ENCODE measurements around the gene GPR156.

The GPR156 gene

DNA sequence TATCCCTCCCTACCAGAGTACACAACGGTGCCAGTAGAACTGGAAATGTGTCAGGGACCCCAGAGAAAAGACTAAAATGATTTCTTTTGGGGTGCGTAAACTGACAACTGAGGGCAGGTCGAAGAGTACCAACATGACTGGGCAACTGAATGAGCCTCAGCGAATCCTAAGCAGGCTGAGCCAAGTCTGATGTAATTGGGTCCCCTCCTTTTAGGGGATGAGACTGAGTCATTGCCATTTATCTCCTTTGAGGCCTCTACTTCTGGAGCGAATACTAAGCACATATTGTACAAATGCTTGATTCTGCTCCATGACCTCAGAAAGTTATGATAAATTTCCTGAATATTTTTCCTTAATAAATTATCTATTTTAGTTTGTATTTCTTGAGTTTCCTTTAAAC is 17.3 kb upstream of the GPR156 start:
- no peaks in the 10 kb centered on the region for H3K27me3 ChIP-seq (ENCODE audit: insufficient read depth, low read length)
- TF ChIP-seq, protein P1, sequence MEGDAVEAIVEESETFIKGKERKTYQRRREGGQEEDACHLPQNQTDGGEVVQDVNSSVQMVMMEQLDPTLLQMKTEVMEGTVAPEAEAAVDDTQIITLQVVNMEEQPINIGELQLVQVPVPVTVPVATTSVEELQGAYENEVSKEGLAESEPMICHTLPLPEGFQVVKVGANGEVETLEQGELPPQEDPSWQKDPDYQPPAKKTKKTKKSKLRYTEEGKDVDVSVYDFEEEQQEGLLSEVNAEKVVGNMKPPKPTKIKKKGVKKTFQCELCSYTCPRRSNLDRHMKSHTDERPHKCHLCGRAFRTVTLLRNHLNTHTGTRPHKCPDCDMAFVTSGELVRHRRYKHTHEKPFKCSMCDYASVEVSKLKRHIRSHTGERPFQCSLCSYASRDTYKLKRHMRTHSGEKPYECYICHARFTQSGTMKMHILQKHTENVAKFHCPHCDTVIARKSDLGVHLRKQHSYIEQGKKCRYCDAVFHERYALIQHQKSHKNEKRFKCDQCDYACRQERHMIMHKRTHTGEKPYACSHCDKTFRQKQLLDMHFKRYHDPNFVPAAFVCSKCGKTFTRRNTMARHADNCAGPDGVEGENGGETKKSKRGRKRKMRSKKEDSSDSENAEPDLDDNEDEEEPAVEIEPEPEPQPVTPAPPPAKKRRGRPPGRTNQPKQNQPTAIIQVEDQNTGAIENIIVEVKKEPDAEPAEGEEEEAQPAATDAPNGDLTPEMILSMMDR (IDR thresholded peaks at IDR 0.05; ENCODE audit: low read length): no peak
- TF ChIP-seq EZH2 (IDR thresholded peaks at IDR 0.05; ENCODE audit: borderline replicate concordance, low read length): no peak
- no peaks in the 10 kb centered on the region for H3K4me1 ChIP-seq (ENCODE audit: insufficient read depth, low read length, severe bottlenecking)

DNA sequence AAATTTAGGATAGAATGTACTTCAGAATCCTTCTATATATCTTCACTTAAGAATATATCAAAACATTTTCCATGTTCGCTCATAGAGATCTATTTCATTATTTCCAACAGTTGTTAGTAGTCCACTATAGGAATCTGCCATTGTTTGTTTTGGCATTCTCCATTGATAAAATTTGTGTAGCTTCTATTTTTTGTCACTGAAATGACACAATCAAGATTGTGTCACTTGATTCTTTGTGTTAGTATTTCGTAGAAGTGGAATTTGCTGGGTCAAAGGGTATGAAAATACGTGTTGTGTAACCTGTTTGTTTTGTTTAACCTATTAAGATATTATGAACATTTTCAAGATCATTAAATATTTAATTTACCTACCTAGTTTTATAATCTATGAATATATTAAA is 15.9 kb upstream of the GPR156 start:
- Histone ChIP-seq H3K36me3 (ENCODE audit: insufficient read depth, low read length) (no peaks in the 10 kb centered on the region), H3K4me2 (ENCODE audit: low read length) (no peak overlapping the region), H3K79me2 (ENCODE audit: insufficient read depth, low read length) (no peaks in the 10 kb centered on the region), H4K20me1 (ENCODE audit: insufficient read depth, low read length) (no peaks in the 10 kb centered on the region), H3K9me2 (ENCODE audit: low read depth, low read length) (no peaks in the 10 kb centered on the region), H3K4me3 (ENCODE audit: low read depth, low read length, poor library complexity, severe bottlenecking) (no peak overlapping the region), H2AFZ (ENCODE audit: low read length) (no peak overlapping the region), H3K9me3 (ENCODE audit: low read length) (no peaks in the 10 kb centered on the region), H3K27me3 (ENCODE audit: insufficient read depth, low read length) (no peaks in the 10 kb centered on the region), H3K9ac (ENCODE audit: low read length) (no peak overlapping the region), H3K27ac (ENCODE audit: low read depth, low read length, poor library complexity, severe bottlenecking) (no peak overlapping the region), H3F3A (ENCODE audit: insufficient read depth, low read length) (no peaks in the 10 kb centered on the region), H3K4me1 (ENCODE audit: insufficient read depth, low read length, severe bottlenecking) (no peaks in the 10 kb centered on the region)
- TF ChIP-seq, protein P1 (IDR thresholded peaks at IDR 0.05; ENCODE audit: low read length): no peak

More for the DNA sequence above, 17.3 kb upstream of the GPR156 start:
- Histone ChIP-seq H3F3A (ENCODE audit: insufficient read depth, low read length) (no peaks in the 10 kb centered on the region), H3K79me2 (ENCODE audit: insufficient read depth, low read length) (no peaks in the 10 kb centered on the region), H3K4me3 (ENCODE audit: low read depth, low read length, poor library complexity, severe bottlenecking) (no peak overlapping the region), H4K20me1 (ENCODE audit: insufficient read depth, low read length) (no peaks in the 10 kb centered on the region), H3K36me3 (ENCODE audit: insufficient read depth, low read length) (no peaks in the 10 kb centered on the region), H3K9me3 (ENCODE audit: low read length) (no peaks in the 10 kb centered on the region), H3K9ac (ENCODE audit: low read length) (no peak overlapping the region), H3K4me2 (ENCODE audit: low read length) (no peak overlapping the region), H3K9me2 (ENCODE audit: low read depth, low read length) (no peaks in the 10 kb centered on the region), H3K27ac (ENCODE audit: low read depth, low read length, poor library complexity, severe bottlenecking) (no peak overlapping the region), H2AFZ (ENCODE audit: low read length) (no peak overlapping the region)

DNA sequence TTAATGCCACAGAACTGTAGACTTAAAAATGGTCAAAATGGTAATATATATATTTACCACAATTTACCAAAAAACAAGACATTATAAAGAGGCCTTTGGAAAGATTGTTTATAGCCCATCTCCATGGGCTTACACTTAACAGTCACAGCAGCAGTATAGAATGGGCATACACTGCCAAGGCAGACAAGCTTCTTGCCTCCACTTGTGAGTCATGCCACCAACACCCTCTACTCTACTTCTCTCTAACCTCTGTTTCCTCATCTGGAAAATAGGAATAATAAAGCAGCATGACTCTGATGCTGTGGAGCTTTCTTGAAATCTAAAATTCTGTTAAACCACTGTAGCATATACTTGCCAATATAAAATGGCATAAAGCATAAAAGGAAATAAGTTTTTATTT is 14.4 kb upstream of the GPR156 start:
- Histone ChIP-seq H3F3A (ENCODE audit: insufficient read depth, low read length) (no peaks in the 10 kb centered on the region), H2AFZ (ENCODE audit: low read length) (no peak overlapping the region), H3K79me2 (ENCODE audit: insufficient read depth, low read length) (no peaks in the 10 kb centered on the region), H3K27me3 (ENCODE audit: insufficient read depth, low read length) (no peaks in the 10 kb centered on the region), H3K36me3 (ENCODE audit: insufficient read depth, low read length) (no peaks in the 10 kb centered on the region), H3K9ac (ENCODE audit: low read length) (no peak overlapping the region), H3K4me1 (ENCODE audit: insufficient read depth, low read length, severe bottlenecking) (no peaks in the 10 kb centered on the region), H3K4me3 (ENCODE audit: low read depth, low read length, poor library complexity, severe bottlenecking) (no peak overlapping the region), H3K27ac (ENCODE audit: low read depth, low read length, poor library complexity, severe bottlenecking) (no peak overlapping the region), H3K9me3 (ENCODE audit: low read length) (no peaks in the 10 kb centered on the region), H3K4me2 (ENCODE audit: low read length) (no peak overlapping the region), H4K20me1 (ENCODE audit: insufficient read depth, low read length) (no peaks in the 10 kb centered on the region), H3K9me2 (ENCODE audit: low read depth, low read length) (no peaks in the 10 kb centered on the region)
- TF ChIP-seq, protein P1 (IDR thresholded peaks at IDR 0.05; ENCODE audit: low read length): no peak
- TF ChIP-seq EZH2 (IDR thresholded peaks at IDR 0.05; ENCODE audit: borderline replicate concordance, low read length): no peak

Data from OCI-LY1 (cell line).